Right lung (tissue), 5 donors: ENCODE results near the gene GAL3ST2. TPM values are rescaled to one million over a fixed set of nuclear protein-coding genes. Genes with fewer than 3 reads are reported as not detected.
"Not testable (repeated sequence)": the region's sequence is repeated elsewhere in the genome, so short reads cannot be mapped to it uniquely, and the experiment has no call there.

ENCODE experiments used
- DNase-seq, 2 donors: peaks; one replicate each; pipeline ENCODE4 v3.0.0-alpha.2; 2013
- polyA plus RNA-seq, 5 donors: library from polyadenylated mRNA; unstranded; fragments of 120-200 nt; gene quantifications; one replicate each; pipeline versions ENCODE4 v1.2.1 to v1.2.3, GENCODE V29; 2013; ENCODE audit warnings: inconsistent platforms in 1 of 5, low replicate concordance in 1 of 5; ENCODE audit not compliant: insufficient read length in 5 of 5, insufficient read depth in 1 of 5

Gene GAL3ST2
- polyA plus RNA-seq, 5 donors = 0.15 to 0.33 (median 0.27) TPM

GRCh38 chr2:241819947-241820624 lies 43.5 kb downstream of the GAL3ST2 start:
- DNase-seq = not testable (repeated sequence)

- no peak for DNase-seq
These were observed 44.2 kb downstream of the GAL3ST2 start for GRCh38 chr2:241820625-241821384.

- DNase-seq = no peak
These were observed 45.0 kb downstream of the GAL3ST2 start for GRCh38 chr2:241821460-241822263.

GRCh38 chr2:241822264-241822623 lies 45.6 kb downstream of the GAL3ST2 start:
- no peak for DNase-seq

GRCh38 chr2:241823531-241824437 lies 47.2 kb downstream of the GAL3ST2 start:
- DNase-seq = not testable (repeated sequence)

- DNase-seq = no peak
These were observed 50.8 kb downstream of the GAL3ST2 start for GRCh38 chr2:241827394-241827793.

GRCh38 chr2:241833101-241833663 lies 56.6 kb downstream of the GAL3ST2 start:
- no peak for DNase-seq

GRCh38 chr2:241833756-241834526 lies 57.3 kb downstream of the GAL3ST2 start:
- not testable (repeated sequence) for DNase-seq

- DNase-seq = no peak
These were observed 58.0 kb downstream of the GAL3ST2 start for GRCh38 chr2:241834527-241835210.

- no peak for DNase-seq
These were observed 59.0 kb downstream of the GAL3ST2 start for GRCh38 chr2:241835611-241836010.

GRCh38 chr2:241836292-241836691 lies 59.7 kb downstream of the GAL3ST2 start:
- no peak for DNase-seq

- no peak for DNase-seq
These were observed 60.8 kb downstream of the GAL3ST2 start for GRCh38 chr2:241837197-241837965.

GRCh38 chr2:241841181-241842066 lies 64.8 kb downstream of the GAL3ST2 start:
- no peak for DNase-seq

- DNase-seq = no peak
These were observed 65.4 kb downstream of the GAL3ST2 start for GRCh38 chr2:241842067-241842415.

- no peak for DNase-seq
These were observed 66.1 kb downstream of the GAL3ST2 start for GRCh38 chr2:241842620-241843211.

GRCh38 chr2:241843321-241844065 lies 66.9 kb downstream of the GAL3ST2 start:
- no peak for DNase-seq
